Activated CD8-positive, alpha-beta T cell treated with anti-CD3 and anti-CD28 coated beads for 36 hours (primary cell): Measurements from ENCODE around the gene DAAM1. TPM values are rescaled to one million over a fixed set of nuclear protein-coding genes. Genes with fewer than 3 reads are reported as not detected.

ENCODE experiments used
- ATAC-seq: fragments of 200-7000 bp; cut with Tn5 transposase; one replicate; pipeline ENCODE4 v1.10.0; 2021; ENCODE audit warnings: mild to moderate bottlenecking, moderate library complexity
- CTCF ChIA-PET: fragments of 350-600 bp; sonication (Branson Sonifier 250); formaldehyde crosslinking; loops from one replicate; lab custom pipeline; 2021; ENCODE audit warnings: antibody characterized with exemption; lab: Charles Lee
- POLR2A ChIA-PET: fragments of 350-600 bp; sonication (Branson Sonifier 250); formaldehyde crosslinking; loops from one replicate; lab custom pipeline; 2021; ENCODE audit warnings: antibody characterized with exemption; lab: Charles Lee
- DNase-seq: peaks from one replicate; pipeline ENCODE4 v3.0.0-alpha.2; 2020
- H3K27ac Mint-ChIP-seq: one replicate; pipeline ENCODE4 v1.8.0; 2021; ENCODE audit warnings: mild to moderate bottlenecking, mixed read lengths
- H3K27me3 Mint-ChIP-seq: one replicate; pipeline ENCODE4 v1.8.0; 2021; ENCODE audit warnings: mixed read lengths
- H3K36me3 Mint-ChIP-seq: one replicate; pipeline ENCODE4 v1.8.0; 2021; ENCODE audit warnings: low read depth, mixed read lengths
- H3K4me1 Mint-ChIP-seq: one replicate; pipeline ENCODE4 v1.8.0; 2021; ENCODE audit warnings: low read depth, mixed read lengths
- H3K4me3 Mint-ChIP-seq: one replicate; pipeline ENCODE4 v1.8.0; 2021; ENCODE audit warnings: mild to moderate bottlenecking, moderate library complexity, mixed read lengths
- H3K9me3 Mint-ChIP-seq: one replicate; pipeline ENCODE4 v1.8.0; 2021; ENCODE audit warnings: mixed read lengths
- intact Hi-C: fragments of 100-400 bp; cut with micrococcal nuclease; formaldehyde crosslinking; loops from one replicate; pipeline ENCODE4 v1.10.0; 2022
- total RNA-seq, 2 experiments: library from RNA; stranded (reverse); gene quantifications; one replicate each; pipeline ENCODE4 v1.2.3, GENCODE V29; 2021
- TF ChIP-seq, protein P1 (sequence below): fragments of 200-600 bp; IDR thresholded peaks from one replicate; pipeline ENCODE4 v1.8.0; 2022; ENCODE audit warnings: antibody characterized with exemption, mild to moderate bottlenecking

Gene DAAM1
- total RNA-seq, 2 experiments from 2014 or later: 7.2 to 9.9 TPM

DNA sequence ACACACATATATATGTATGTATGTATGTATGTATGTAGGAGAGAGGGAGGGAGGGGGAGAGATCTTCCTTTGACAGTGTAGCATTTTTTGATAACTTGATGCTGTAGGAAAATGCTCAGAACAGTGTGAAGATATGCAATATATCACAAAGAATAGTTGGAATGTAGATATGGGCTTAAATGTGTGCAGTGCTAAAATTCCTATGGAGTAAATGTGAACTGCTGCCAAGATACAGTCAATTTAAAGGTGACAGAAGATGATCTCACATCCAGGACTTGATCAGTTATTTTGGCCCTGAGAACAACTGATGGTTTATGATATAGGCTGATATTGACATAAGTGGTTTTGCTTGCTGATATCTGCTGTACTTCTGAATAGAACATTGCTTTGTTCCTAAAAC is 84.2 kb downstream of the DAAM1 start:
- peaks cover 25% of the 10 kb centered on the region for H3K4me1 Mint-ChIP-seq
- ChIA-PET POLR2A (no interaction called here), CTCF (no interaction called here)
- H3K27ac Mint-ChIP-seq: no peak overlapping the region
- DNase-seq (no peak), ATAC-seq (no peak)
- peaks cover 8% of the 10 kb centered on the region for H3K36me3 Mint-ChIP-seq
- H3K9me3 Mint-ChIP-seq: no peaks in the 10 kb centered on the region
- intact Hi-C loops: no loop called here
- H3K27me3 Mint-ChIP-seq: no peaks in the 10 kb centered on the region
- TF ChIP-seq, protein P1, sequence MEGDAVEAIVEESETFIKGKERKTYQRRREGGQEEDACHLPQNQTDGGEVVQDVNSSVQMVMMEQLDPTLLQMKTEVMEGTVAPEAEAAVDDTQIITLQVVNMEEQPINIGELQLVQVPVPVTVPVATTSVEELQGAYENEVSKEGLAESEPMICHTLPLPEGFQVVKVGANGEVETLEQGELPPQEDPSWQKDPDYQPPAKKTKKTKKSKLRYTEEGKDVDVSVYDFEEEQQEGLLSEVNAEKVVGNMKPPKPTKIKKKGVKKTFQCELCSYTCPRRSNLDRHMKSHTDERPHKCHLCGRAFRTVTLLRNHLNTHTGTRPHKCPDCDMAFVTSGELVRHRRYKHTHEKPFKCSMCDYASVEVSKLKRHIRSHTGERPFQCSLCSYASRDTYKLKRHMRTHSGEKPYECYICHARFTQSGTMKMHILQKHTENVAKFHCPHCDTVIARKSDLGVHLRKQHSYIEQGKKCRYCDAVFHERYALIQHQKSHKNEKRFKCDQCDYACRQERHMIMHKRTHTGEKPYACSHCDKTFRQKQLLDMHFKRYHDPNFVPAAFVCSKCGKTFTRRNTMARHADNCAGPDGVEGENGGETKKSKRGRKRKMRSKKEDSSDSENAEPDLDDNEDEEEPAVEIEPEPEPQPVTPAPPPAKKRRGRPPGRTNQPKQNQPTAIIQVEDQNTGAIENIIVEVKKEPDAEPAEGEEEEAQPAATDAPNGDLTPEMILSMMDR: no peak
- H3K4me3 Mint-ChIP-seq: no peak overlapping the region

DNA sequence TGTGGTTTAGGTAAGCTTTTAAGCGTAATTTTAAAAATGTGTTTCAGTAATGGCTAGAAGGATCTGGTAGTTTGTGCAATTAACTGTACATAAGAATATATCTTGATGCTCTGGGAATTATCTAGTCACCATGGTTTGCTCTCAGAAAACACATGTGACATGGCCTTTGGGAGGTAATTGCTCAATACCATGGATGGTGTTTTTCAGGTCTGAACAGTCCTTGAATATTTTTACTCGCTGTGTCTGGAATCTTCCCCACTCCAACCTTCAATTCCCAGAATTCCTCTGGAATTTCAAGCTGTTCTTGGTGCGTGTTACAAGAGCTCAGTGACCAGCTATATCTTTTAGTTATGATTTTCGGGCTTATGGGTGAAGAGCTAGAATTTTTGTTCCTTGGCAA is 85.3 kb downstream of the DAAM1 start:
- Mint-ChIP-seq H3K4me3 (no peak overlapping the region), H3K27ac (no peak overlapping the region), H3K9me3 (no peaks in the 10 kb centered on the region), H3K36me3 (peaks cover 7% of the 10 kb centered on the region), H3K4me1 (peaks cover 23% of the 10 kb centered on the region), H3K27me3 (no peaks in the 10 kb centered on the region)
- ATAC-seq (no peak), DNase-seq (no peak)
- CTCF ChIA-PET: no interaction called here
- intact Hi-C loops: no loop called here
- POLR2A ChIA-PET: no interaction called here
- TF ChIP-seq, protein P1: no peak

DNA sequence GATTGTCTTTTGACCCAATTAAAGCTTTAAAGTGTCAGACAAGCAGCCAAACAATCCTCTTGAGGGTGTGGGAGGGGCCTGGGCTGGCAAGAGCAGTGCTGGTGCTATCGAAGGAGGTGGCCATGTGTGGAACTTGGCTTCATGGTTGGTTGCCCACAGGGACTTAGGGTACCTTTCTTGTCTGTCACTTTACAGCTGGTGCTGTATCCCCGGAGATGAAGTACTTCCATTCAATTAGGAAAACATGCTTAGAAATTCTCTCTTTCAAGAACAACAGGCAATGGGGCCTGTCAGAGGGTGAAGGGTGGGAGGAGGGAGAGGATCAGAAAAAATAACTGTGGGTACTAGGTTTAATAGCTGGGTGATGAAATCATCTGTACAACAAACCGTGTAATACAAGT is 86.5 kb downstream of the DAAM1 start:
- POLR2A ChIA-PET: interaction anchor here (0.7 to 0.9 kb wide), 2 partner anchors 42 to 87 kb away, joined by 3 read pairs; partner anchors contain the start of gene DAAM1
- peaks cover 23% of the 10 kb centered on the region for H3K4me1 Mint-ChIP-seq

DNA sequence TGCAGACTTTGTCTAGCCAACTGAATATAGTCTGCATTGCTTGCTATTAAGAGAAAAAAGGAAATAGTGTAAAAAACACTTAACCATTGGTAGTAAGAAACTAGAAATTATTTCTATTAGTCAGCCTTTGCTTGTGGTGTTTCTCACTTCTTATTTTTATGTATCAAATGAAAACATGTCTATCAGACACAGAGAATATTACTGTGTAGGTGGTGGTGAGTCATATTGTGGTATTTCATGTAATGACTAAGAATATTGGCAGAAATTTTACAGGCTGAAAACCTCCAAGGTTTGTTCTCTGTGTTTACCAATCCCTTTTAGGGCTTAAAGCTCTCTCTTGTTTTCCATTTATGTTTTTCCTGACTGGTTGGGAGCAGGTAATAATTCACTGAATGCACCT is 87.2 kb downstream of the DAAM1 start:
- Mint-ChIP-seq H3K4me3 (no peak overlapping the region), H3K9me3 (no peaks in the 10 kb centered on the region), H3K27ac (no peak overlapping the region), H3K36me3 (peaks cover 8% of the 10 kb centered on the region), H3K27me3 (no peaks in the 10 kb centered on the region), H3K4me1 (peaks cover 23% of the 10 kb centered on the region)
- DNase-seq: no peak
- ATAC-seq: peak; percentile 88
- TF ChIP-seq, protein P1: no peak
- CTCF ChIA-PET: interaction anchor here (1.1 kb wide), 1 partner anchor 32 kb away, joined by 3 read pairs; no protein-coding TSS in a partner anchor
- intact Hi-C loops: no loop called here
- POLR2A ChIA-PET: interaction anchor here (0.7 to 1.2 kb wide), 4 partner anchors 9 to 168 kb away, joined by 3 read pairs; partner anchors contain the start of gene DAAM1

More for the DNA sequence above, 86.5 kb downstream of the DAAM1 start:
- TF ChIP-seq, protein P1: no peak
- peak overlapping the region; percentile 76 for H3K27ac Mint-ChIP-seq
- DNase-seq (no peak), ATAC-seq (peak; percentile 37)
- H3K27me3 Mint-ChIP-seq: no peaks in the 10 kb centered on the region
- H3K9me3 Mint-ChIP-seq: no peaks in the 10 kb centered on the region
- intact Hi-C loops: no loop called here
- peaks cover 6% of the 10 kb centered on the region for H3K36me3 Mint-ChIP-seq
- no peak overlapping the region for H3K4me3 Mint-ChIP-seq
- CTCF ChIA-PET: interaction anchor here (0.8 kb wide), 1 partner anchor 8 kb away, joined by 3 read pairs; no protein-coding TSS in a partner anchor

DNA sequence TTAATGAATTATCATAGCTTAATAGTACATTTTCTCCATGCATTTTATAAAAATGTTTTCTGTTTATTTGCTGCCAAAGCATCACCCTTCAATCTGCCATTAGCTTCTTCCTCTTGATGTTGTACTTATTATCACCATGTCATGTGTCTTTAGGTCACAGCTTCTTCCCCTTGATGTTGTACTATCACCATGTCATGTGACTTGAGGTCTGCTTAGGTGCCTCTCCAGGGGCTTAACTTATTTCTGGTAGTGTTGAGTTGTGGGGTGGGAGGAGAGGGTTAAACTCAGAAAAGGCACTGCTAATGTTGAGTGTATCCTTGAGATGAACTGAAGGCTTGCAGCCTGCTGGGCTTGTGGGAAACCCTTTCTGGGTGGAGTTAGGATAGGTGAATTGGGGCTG is 87.8 kb downstream of the DAAM1 start:
- Mint-ChIP-seq H3K27ac (no peak overlapping the region), H3K4me3 (no peak overlapping the region), H3K36me3 (peaks cover 10% of the 10 kb centered on the region), H3K9me3 (no peaks in the 10 kb centered on the region), H3K4me1 (peaks cover 23% of the 10 kb centered on the region), H3K27me3 (no peaks in the 10 kb centered on the region)
- POLR2A ChIA-PET: interaction anchor here (0.8 to 1.2 kb wide), 2 partner anchors 10 to 168 kb away, joined by 3 read pairs; no protein-coding TSS in a partner anchor
- CTCF ChIA-PET: interaction anchor here (1.1 to 1.5 kb wide), 2 partner anchors 24 to 32 kb away, joined by 3 to 4 read pairs; no protein-coding TSS in a partner anchor
- ATAC-seq (no peak), DNase-seq (no peak)
- intact Hi-C loops: no loop called here
- TF ChIP-seq, protein P1: no peak
